NB4 (cell line): ENCODE results near the gene FBXO11.

Source experiments
- CTCF ChIP-seq: IDR thresholded peaks from one replicate; pipeline ENCODE4 v1.5.1; 2012; ENCODE audit warnings: low read depth, low read length
- MAX ChIP-seq: IDR thresholded peaks from 2 replicates; pipeline ENCODE4 v1.6.1; 2011; ENCODE audit warnings: low read depth, low read length
- POLR2A ChIP-seq: IDR thresholded peaks from 2 replicates; pipeline ENCODE4 v1.6.1; 2011; ENCODE audit warnings: mild to moderate bottlenecking; ENCODE audit not compliant: insufficient read length; ENCODE audit errors: extremely low read depth

DNA sequence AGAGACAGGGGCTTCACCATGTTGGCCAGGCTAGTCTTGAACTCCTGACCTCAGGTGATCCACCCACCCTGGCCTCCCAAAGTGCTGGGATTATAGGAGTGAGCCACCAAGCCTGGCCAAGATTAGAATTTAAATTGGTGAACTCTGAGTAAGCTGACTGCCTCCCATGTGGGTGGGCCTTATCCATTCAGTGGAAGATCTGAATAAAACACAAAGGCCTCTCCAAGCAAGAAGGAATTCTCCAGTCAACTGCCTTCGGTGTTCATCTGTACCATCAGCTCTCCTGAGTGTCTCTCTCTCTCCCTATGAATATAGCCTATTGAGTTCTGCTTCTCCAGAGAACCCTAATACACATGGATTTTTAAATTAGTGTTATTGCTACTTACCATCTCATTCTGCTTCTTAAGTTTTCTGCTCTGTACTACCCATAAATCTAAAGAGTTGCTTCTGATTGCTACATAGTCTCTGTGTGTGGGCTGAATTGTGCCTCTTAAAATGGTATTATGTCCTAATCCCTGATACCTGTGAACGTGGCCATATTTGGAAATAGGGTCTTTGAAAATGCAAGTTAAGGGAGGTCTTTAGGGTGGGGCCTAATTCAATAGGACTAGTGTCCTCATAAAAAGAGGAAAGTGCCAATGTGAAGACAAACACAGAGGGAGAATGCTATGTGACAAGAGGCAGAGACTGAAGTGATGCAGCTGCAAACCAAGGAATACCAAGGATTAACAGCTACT is 36.3 kb downstream of the FBXO11 start:
- TF ChIP-seq POLR2A, result no peak
- no peak for TF ChIP-seq CTCF
- TF ChIP-seq MAX, result no peak
